Stimulated activated CD4-positive, alpha-beta T cell treated with anti-CD3 and anti-CD28 coated beads, Interleukin-4, amount 100 ng/mL, for 24 hours (primary cell): ENCODE results near the gene PITX1.
"Not testable (repeated sequence)": the region's sequence is repeated elsewhere in the genome, so short reads cannot be mapped to it uniquely, and the experiment has no call there.

Experiments
- DNase-seq: peaks from one replicate; pipeline ENCODE4 v3.0.0-alpha.2; 2020

PITX1 gene

GRCh38 chr5:135033901-135034235 is at the start of gene PITX1:
Gene PITX1, minus strand, starts transcription at chr5:135034228. Its CDS starts 347 bp downstream, at chr5:135033881.
- DNase-seq: no peak

- not testable (repeated sequence) for DNase-seq
Observed at GRCh38 chr5:135083334-135083733, 49.3 kb upstream of the PITX1 start.

GRCh38 chr5:135081240-135081639 is 47.2 kb upstream of the PITX1 start:
- no peak for DNase-seq

GRCh38 chr5:135079760-135080159 is 45.7 kb upstream of the PITX1 start:
- no peak for DNase-seq

- DNase-seq: no peak
Observed at GRCh38 chr5:135079099-135079681, 45.2 kb upstream of the PITX1 start.

GRCh38 chr5:135076801-135077200 is 42.8 kb upstream of the PITX1 start:
- DNase-seq: no peak

GRCh38 chr5:135076051-135076491 is 42.0 kb upstream of the PITX1 start:
- DNase-seq: no peak

GRCh38 chr5:135075621-135076020 is 41.6 kb upstream of the PITX1 start:
- DNase-seq: no peak

- DNase-seq: no peak
Observed at GRCh38 chr5:135073761-135074345, 39.8 kb upstream of the PITX1 start.

- DNase-seq: no peak
Observed at GRCh38 chr5:135072387-135073281, 38.6 kb upstream of the PITX1 start.

GRCh38 chr5:135071311-135071710 is 37.3 kb upstream of the PITX1 start:
- no peak for DNase-seq

GRCh38 chr5:135069895-135070657 is 36.0 kb upstream of the PITX1 start:
- DNase-seq: no peak

GRCh38 chr5:135069016-135069770 is 35.2 kb upstream of the PITX1 start:
- no peak for DNase-seq

- DNase-seq: no peak
Observed at GRCh38 chr5:135067587-135067986, 33.6 kb upstream of the PITX1 start.

GRCh38 chr5:135066781-135067180 is 32.8 kb upstream of the PITX1 start:
- DNase-seq: no peak

- no peak for DNase-seq
Observed at GRCh38 chr5:135065306-135066265, 31.6 kb upstream of the PITX1 start.

- DNase-seq: no peak
Observed at GRCh38 chr5:135064235-135064570, 30.2 kb upstream of the PITX1 start.

GRCh38 chr5:135063511-135064234 is 29.6 kb upstream of the PITX1 start:
- no peak for DNase-seq

GRCh38 chr5:135063056-135063445 is 29.0 kb upstream of the PITX1 start:
- no peak for DNase-seq

- DNase-seq: no peak
Observed at GRCh38 chr5:135062216-135063055, 28.4 kb upstream of the PITX1 start.
